ENCODE data around the gene DBR1. TPM values are rescaled to one million over a fixed set of nuclear protein-coding genes. Genes with fewer than 3 reads are reported as not detected.

DBR1 gene
- total and polyA plus RNA-seq, 9 of the 15 experiments (the other 6 are each of a cell fraction or from before 2014, with no cell fraction given) = 2.7 to 14.1 (median 10.9) TPM

DNA sequence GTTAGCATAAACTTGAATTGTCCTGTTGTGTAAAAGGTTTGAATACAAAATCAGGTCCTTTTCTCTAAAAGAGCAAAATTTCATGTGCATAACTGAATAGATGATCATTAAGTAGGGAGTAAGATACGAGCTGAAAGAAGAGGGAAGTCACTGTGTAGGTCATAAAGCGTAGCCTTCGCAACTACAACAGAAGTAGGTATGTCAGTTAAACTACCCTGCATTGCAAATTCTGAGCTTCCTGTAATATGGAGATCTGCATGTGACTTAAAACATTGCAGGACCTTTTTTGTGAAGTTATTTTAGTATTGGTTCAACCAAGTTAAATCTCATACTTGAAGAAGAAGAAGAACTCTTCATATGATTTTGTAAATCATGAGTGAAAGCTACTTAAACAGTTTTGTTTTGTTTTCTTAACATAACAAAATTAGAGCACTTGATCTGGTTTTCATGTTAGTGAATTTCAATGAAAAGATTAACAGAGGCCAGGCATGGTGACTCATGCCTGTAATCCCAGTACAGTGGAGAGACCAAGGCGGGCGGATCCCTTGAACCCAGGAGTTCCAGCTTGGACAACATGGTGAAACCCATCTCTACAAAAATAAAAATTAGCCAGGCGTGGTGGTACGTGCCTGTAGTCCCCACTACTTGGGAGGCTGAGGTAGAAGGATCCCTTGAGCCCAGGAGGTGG, 38.8 kb upstream of the DBR1 start (continued):
- TF ChIP-seq JUND (IDR thresholded peaks at IDR 0.05; ENCODE audit: borderline replicate concordance, low read depth, low read length) (peak; percentile 41; the same call in 1 of the 2 replicates), JUND (tag; IDR thresholded peaks at IDR 0.05; ENCODE audit: borderline replicate concordance, low read depth, low read length) (no peak), RBM34 (IDR thresholded peaks at IDR 0.05; ENCODE audit: borderline replicate concordance, insufficient read depth, low read length) (no peak), BRF1 (IDR thresholded peaks at IDR 0.05; ENCODE audit: borderline replicate concordance, extremely low read depth, insufficient read length) (no peak), PHTF2 (CRISPR knock-in tag; IDR thresholded peaks at IDR 0.05) (no peak), FOSL1 (tag; conservative IDR thresholded peaks at IDR 0.05) (peak; percentile 51), HDAC8 (tag; IDR thresholded peaks at IDR 0.05) (no peak), GATAD2A (IDR thresholded peaks at IDR 0.05) (no peak), DPF2 (IDR thresholded peaks at IDR 0.05) (0 out of 2 replicates have a peak, but pooled peaks have one; percentile 23), ZNF184 (CRISPR knock-in tag; IDR thresholded peaks at IDR 0.05) (no peak), ASH1L (IDR thresholded peaks at IDR 0.05; ENCODE audit: borderline replicate concordance, low read depth, partially characterized antibody) (no peak), LCOR (CRISPR knock-in tag; IDR thresholded peaks at IDR 0.05) (no peak)
- TF ChIP-seq, protein P1, sequence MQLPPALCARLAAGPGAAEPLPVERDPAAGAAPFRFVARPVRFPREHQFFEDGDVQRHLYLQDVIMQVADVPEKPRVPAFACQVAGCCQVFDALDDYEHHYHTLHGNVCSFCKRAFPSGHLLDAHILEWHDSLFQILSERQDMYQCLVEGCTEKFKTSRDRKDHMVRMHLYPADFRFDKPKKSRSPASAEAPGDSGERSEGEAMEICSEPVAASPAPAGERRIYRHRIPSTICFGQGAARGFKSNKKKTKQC (CRISPR knock-in tag; IDR thresholded peaks at IDR 0.05) = no peak
- TF ChIP-seq, protein P2, sequence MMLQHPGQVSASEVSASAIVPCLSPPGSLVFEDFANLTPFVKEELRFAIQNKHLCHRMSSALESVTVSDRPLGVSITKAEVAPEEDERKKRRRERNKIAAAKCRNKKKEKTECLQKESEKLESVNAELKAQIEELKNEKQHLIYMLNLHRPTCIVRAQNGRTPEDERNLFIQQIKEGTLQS (IDR thresholded peaks at IDR 0.05) = peak; percentile 56; the same call in 1 of the 2 replicates
- TF ChIP-seq, protein P2 (CRISPR knock-in tag; conservative IDR thresholded peaks at IDR 0.05) = no peak

Measured in K562 (cell line).